Measurements from ENCODE around the gene HOXB3. TPM values are rescaled to one million over a fixed set of nuclear protein-coding genes. Genes with fewer than 3 reads are reported as not detected.

HOXB3 gene
- total RNA-seq, 2 experiments from 2014 or later: 3.0 to 3.5 TPM

DNA sequence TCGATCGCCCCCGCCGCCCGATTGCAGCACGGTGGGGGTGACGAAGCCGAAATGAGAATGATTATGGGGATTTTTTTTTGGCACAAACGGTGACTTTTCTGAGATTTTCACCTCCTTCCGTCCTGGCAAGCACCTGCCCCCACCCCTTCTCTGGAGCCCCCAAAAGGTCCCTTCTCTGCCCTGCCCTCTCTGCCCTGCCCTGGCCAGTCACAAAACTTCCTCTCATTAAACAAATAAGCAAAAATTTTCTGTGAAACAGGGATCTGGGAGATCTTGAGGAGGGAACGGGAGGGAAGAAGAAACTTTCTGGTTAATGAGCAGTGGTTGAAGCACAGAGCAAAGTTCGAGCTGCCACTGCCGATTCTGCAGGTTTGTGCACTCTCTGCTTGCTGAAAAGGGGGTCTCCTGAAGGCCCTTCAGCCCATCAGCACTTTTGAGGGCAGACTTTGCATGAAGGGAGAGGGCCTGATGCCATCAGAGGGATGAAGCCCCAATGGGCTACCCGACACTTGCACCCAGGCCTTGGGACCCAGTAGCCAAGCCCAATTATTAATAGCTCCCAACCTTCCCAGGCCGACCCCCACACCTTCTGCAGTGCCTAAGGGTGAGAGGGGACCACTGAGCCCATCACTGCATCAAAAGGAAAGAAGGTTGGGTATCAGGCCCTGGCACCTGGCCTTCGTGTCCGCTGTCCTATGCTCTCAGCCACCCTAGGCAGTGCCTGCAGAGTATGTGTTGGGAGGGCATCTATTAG lies 26.1 kb upstream of the HOXB3 start:
- ChIA-PET POLR2A (interaction anchor here (0.5 to 0.6 kb wide), 2 partner anchors 21 to 299 kb away, joined by 3 to 8 read pairs; no protein-coding TSS in a partner anchor), CTCF (interaction anchor here (0.6 to 1.3 kb wide), 7 partner anchors 10 to 353 kb away, joined by 3 to 5 read pairs (median 3); partner anchors contain the start of gene HOXB9)

DNA sequence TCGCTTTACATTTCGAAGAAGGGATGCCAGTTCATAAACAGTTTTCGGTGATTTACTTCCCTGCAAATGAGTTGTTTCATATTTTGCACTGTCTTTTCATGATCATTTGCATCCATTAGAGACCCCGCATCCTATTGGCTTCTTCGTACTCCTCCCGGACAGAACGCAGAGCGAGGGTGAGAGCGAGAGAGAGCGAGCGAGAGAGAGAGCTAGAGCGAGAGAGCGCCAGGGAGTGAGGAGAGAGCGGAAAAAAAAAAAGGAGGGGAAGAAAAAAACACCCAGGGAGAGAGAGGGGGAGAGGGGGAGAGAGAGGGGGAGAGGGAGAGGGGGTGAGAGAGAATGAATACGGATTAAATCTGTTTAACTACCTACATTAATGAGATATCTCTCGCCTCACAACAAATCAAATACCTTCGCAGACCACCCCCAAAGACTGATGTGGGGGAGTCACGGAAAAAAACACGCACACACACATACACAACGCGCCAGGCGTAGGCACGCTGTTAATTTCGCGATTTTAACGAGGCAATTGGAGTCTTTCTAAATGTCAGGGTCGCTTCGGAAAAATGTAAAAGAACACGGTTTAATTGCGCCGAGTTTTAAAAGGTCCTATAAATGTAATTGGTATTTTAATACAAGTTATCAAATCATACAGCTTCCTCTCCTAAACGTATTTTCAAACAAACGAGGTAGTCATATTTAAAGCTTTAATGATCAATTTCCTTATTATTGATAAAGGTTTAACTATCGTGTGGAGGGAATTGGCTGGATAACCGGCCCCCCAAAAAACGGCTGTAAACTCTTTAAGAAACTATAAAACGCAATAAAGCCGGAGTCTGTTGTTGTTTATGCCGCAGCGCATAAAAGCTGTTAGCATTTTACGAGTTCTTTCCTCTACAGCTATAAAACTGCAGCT lies 25.3 kb upstream of the HOXB3 start, which contains the start of gene HOXB8:
Gene HOXB8, minus strand, starts transcription at position 246 of the 916 bp plus-strand sequence. CDS start 588 bp downstream, outside the sequence.
- CTCF ChIA-PET: interaction anchor here (0.6 to 1.6 kb wide), 13 partner anchors 10 to 540 kb away, joined by 3 to 6 read pairs (median 4); partner anchors contain the start of genes HOXB5 and HOXB9
- POLR2A ChIA-PET: interaction anchor here (0.5 to 0.6 kb wide), 2 partner anchors 20 to 299 kb away, joined by 3 to 8 read pairs; no protein-coding TSS in a partner anchor

DNA sequence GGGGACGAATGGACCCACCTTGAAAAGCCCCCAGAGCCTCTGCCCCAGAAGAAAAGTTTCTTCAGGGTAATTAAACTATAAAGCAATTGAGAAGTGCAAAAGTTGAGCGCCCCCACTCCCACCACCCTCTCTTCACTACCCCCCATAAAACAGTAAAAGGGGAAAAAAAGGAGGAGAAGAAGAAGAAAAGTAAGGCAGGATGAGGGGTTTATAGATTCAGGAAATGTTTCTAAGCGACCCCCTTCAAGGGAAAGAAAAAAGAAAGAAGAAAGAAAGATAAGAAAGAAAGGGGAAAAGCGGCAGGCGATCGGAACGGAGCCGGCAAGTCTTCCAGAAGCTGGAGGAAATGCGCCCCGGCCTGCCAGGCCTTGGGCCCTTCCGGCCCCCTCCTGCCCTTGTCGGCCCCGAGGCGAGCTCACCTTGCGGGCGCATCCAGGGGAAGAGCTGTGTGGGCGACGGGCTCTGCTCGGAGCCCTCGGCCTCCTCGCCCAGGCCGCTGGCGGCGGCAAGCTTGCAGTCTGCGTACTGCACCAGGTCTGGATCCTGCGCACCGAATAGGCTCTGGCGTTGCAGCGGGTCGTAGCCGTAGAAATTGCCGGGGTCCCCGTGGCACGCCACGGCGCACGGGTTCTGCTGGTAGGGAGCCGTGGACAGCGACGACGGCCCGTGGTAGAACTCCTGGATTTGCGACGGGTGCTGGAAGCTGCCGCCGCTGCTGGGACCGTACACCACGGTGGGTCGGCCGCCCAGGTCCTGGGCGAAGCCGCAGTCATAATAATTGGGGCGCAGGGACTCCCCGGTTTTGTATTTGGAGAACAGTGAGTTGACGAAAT lies 24.0 kb upstream of the HOXB3 start:
- CTCF ChIA-PET: interaction anchor here (0.5 to 1.6 kb wide), 8 partner anchors 11 to 613 kb away, joined by 3 to 6 read pairs (median 4); partner anchors contain the start of genes HOXB3 and HOXB9
- POLR2A ChIA-PET: interaction anchor here (2.2 kb wide), 1 partner anchor 12 kb away, joined by 7 read pairs; the partner anchor contains the start of gene HOXB9

DNA sequence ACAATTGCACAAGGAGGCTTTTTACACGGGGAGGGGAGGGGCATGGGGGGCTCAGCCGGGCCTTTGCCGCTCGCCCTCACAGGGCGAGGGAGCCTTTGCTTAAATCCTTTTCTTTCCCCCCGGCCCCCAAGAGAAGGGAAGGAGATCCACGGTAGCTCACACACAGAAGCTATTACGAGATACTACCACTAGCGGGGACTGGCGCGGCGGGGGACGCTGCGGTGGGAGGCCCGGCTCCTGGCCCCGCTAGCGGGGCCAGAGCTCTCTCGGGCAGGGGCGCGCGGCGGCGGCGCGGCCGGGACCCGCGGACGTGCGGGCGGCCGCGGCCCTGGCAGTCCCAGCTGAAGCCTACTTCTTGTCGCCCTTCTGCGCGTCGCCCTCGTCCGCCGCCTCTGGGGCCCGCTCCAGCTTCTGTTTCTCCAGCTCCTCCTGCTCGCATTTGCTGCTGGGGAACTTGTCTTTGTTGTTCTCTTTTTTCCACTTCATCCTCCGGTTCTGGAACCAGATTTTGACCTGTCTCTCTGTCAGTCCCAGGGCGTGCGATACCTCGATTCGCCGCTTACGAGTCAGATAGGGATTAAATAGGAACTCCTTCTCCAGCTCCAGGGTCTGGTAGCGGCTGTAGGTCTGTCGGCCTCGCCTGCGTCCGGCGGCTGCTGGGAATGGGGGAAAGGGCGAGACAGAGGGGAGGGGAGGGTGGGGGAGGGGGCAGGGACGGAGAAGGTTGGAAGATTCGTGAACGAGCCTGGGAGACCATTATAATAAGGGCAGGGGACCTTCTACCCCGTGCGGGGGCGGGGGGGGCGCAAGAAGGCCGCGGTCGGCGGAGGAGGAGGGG lies 23.0 kb upstream of the HOXB3 start:
- POLR2A ChIA-PET: interaction anchor here (0.6 to 2.2 kb wide), 2 partner anchors 13 to 67 kb away, joined by 3 to 7 read pairs; partner anchors contain the start of gene HOXB9
- CTCF ChIA-PET: interaction anchor here (0.6 to 1.1 kb wide), 9 partner anchors 11 to 261 kb away, joined by 3 to 4 read pairs (median 3); partner anchors contain the start of gene HOXB9

DNA sequence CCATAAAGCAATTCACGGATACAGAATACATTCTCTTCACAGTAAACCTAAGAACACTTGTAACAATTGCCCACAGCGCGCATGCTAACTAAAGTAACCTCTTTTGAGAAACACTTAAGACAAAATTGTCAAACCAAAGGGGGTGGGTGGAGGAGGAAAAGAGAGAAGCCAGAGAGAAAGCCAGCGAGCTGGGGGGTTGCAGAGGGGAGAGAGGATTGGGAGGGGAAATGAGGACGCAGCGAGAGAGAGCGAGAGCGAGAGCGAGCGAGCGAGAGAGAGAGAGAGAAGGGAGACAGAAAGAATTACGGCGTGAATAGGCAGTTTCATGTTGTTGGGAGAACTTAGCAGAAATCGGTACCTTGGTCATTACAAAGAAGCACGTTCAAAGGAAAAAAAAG lies 22.4 kb upstream of the HOXB3 start:
- POLR2A ChIA-PET: interaction anchor here (0.6 to 2.2 kb wide), 2 partner anchors 13 to 66 kb away, joined by 3 to 7 read pairs; partner anchors contain the start of gene HOXB9
- CTCF ChIA-PET: interaction anchor here (0.8 to 1.1 kb wide), 7 partner anchors 11 to 260 kb away, joined by 3 to 4 read pairs (median 3); partner anchors contain the start of gene HOXB9

DNA sequence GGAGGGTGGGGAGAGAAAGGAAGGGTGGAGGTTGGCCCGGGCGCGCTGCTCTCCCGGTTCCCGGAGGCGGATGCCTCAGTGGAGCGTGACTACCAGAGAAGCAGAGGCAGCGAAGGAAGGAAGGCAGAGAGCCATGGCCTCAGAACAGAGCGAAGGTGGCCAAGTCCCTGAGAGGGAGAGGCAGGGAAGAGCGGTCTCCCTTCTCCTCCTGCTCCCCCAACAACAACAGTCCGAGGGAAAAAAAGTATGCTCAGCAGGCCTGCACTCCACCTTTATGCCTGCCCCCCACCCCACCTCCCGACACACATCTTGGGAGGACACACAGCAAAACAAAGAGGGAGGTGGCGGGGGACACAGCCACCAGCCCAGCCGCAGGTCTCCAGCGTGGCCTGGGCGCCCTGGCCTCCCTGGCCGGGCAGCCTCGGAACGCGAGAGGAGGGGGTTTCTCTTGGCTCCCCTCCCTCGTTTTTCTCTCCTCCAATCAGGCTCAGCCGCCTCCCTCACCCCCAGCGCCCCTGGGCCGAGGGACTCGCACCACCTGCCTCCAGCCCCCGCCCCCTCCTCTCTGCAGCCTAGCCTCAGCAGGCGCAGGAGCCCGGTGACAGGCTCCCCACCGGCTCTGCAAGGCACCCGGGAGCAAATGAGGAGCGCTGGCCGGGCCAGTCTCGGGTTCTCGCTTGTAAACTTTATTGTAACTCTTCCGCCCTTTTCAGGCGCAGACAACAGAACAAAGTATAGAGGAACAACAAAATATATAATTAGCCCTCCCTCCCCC lies 21.8 kb upstream of the HOXB3 start:
- POLR2A ChIA-PET: no interaction called here
- CTCF ChIA-PET: interaction anchor here (1.1 kb wide), 1 partner anchor 14 kb away, joined by 4 read pairs; the partner anchor contains the start of gene HOXB9

DNA sequence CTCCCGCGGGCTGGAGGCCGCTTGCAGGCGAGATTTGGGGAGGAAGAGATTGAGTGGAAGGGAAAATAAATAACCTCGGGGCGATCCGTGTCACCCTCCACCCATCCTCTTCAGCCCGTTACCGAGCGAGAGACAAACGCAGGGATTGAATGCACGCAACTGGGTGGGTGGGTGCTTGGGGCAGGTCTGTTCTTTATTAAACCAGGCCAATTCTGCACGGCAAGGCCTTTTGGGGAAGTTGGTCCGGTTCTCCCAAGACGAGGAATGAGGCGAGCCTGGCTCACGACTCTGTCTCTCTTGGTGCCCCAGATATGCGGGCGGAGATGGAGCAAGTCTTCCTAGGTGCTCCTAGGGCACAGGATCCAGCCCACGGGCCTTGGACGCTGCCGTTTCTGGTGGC lies 21.2 kb upstream of the HOXB3 start:
- POLR2A ChIA-PET: no interaction called here

DNA sequence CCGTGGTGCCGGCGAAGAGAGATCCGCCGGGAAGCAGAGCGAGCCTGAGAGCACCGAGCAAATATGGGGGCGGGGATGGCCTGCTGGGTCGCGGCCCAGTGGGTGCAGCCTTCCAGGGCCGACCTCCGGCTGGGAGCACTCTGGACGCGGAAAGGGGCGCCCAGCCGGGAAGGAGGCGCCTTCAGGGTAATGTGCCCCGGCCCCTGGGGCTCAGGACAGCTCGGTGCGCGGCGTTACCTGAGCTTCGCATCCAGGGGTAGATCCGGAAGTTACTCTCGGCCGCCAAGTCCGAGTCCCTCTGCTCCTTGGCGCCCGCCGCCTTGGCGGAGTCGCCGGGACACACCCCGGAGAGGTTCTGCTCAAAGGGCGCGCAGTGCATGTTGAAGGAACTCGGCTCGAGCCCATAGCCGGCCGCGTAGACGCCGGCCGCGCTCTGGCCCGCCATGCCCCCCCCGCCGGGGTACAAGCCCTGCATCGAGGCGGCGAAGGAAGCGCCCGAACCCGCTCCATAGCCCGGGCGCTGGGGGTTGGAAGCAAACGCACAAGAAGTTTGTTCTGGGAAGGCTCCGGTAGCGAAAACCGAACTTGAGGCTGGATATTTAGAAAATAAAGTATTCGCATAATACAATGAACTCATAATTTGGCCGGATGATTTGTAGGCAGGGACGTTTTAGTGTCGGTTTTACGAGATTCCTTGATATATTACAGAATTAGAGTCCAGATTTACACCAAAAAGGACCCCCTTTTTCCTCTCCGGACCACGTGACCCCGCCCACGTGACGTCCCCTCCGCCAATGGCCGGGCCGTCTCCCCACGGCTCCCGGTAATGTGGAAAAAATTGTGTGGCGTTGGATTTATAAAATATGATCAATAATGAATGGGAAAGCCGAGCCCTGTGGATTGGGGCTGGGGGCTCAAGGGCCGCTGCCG lies 20.5 kb upstream of the HOXB3 start, which contains the start of gene HOXB7:
Gene HOXB7, minus strand, starts transcription at position 736 of the 930 bp plus-strand sequence. Its CDS starts 99 bp downstream, at position 637.
- CTCF ChIA-PET: interaction anchor here (0.6 to 3.6 kb wide), 6 partner anchors 8 to 111 kb away, joined by 3 to 24 read pairs (median 6); partner anchors contain the start of gene HOXB5
- POLR2A ChIA-PET: interaction anchor here (0.6 kb wide), 2 partner anchors 228 to 534 kb away, joined by 4 to 12 read pairs; no protein-coding TSS in a partner anchor

More for the DNA sequence above, 21.2 kb upstream of the HOXB3 start:
- CTCF ChIA-PET: no interaction called here

DNA sequence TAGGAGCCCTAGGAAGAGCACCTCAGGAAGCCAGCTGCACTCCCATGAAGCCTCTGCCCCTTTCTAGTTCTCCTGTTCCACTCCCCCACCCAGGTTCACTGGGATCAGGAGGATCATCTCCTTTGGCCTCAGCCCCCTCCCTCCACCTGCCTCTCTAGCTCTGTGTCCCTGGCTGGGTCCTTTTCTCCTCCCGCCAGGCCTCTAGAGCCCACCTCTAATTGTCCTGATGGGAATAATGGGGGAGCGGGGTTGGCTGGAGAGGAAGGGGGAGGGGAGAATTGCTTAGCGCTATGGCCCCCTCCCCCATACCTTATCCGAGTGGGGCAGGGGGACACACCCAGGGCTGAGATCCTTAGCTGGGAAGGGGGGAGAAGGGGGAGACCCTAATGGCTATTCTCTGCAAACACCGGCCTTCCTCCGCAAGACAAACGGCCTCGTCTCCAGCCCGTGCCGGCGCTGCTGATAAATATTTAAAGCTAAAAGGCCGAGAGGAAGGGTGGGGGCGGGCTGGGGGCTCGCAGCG lies 19.8 kb upstream of the HOXB3 start:
- ChIA-PET POLR2A (interaction anchor here (0.6 to 1.1 kb wide), 4 partner anchors 15 to 533 kb away, joined by 3 to 12 read pairs (median 4); no protein-coding TSS in a partner anchor), CTCF (interaction anchor here (0.6 to 3.6 kb wide), 6 partner anchors 8 to 112 kb away, joined by 3 to 24 read pairs (median 6); partner anchors contain the start of gene HOXB5)

DNA sequence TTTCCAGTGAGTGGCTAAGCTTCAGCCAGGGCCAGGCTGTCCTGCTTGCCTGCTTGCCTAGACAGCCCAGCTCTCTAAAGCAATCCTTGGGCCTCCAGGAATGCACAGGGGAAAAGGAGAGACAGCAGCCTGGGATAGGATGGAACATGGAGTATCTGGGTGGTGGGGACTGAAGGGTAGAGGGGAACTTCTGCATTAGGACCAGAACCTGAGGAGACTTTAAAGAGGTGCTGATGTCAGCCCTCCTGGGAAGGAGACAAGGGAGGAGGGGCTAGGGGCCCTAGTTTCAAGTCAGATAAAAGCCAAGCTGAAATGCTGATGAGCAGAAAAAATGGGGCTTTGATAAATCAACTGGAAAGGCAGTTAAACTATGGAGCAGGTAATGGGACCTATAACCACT lies 19.0 kb upstream of the HOXB3 start:
- ChIA-PET POLR2A (interaction anchor here (0.6 to 1.1 kb wide), 2 partner anchors 16 to 64 kb away, joined by 3 to 5 read pairs; no protein-coding TSS in a partner anchor), CTCF (interaction anchor here (0.9 to 3.6 kb wide), 6 partner anchors 8 to 584 kb away, joined by 3 to 24 read pairs (median 6); partner anchors contain the start of gene HOXB5)

DNA sequence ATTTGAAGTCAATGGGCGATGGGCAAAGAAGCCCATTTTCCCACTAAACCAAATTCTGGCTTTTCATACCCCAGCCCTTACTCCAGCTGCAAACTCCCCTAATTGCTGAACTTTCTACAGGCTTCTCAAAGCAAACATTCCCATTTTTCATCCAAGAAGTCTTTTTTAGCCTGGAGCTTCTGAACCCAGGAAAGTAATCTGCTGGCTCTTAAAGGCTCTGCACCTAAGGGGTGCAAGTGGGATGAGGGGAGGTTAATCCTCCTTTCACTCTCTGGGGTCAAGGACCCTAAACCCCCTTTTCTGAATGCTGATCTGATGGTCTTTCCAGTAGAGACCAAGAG lies 18.4 kb upstream of the HOXB3 start:
- POLR2A ChIA-PET: no interaction called here
- CTCF ChIA-PET: interaction anchor here (0.6 to 3.6 kb wide), 4 partner anchors 12 to 583 kb away, joined by 3 to 24 read pairs (median 4); partner anchors contain the start of gene HOXB5

DNA sequence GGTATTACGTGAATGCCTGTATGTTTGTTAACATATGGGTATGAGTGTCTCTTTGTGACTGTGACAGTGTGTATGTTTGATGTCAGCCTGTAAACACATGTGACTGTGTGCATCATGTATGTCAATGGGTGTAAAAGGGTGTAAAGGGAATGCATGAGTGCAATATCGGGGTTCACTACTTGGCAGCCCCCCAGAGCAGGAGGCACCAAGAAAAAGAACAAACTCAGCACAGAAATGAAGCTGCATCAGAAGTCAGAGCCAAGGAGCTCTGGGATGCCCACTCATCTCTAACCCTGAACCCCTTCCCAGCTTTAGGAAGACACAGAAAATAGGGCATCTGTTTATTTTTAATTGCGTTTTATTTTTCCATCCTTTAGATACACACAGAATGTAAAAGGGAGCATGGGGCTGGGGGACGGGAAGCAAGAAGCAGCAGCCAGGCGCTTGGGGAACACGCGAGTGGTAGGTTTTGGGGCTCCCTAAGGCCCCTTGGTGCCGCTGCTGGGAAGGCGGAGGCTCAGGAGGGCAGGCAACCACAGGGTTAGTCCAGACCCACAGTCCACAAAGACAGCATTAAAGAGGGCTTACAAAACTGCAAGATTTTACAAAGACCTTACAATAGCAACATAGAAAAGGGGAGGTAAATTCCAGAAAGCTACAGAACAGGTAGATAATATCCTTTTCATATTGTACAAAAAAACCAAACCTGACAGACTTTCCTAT lies 17.0 kb upstream of the HOXB3 start:
- ChIA-PET CTCF (interaction anchor here (3.6 kb wide), 1 partner anchor 13 kb away, joined by 24 read pairs; the partner anchor contains the start of gene HOXB5), POLR2A (no interaction called here)

DNA sequence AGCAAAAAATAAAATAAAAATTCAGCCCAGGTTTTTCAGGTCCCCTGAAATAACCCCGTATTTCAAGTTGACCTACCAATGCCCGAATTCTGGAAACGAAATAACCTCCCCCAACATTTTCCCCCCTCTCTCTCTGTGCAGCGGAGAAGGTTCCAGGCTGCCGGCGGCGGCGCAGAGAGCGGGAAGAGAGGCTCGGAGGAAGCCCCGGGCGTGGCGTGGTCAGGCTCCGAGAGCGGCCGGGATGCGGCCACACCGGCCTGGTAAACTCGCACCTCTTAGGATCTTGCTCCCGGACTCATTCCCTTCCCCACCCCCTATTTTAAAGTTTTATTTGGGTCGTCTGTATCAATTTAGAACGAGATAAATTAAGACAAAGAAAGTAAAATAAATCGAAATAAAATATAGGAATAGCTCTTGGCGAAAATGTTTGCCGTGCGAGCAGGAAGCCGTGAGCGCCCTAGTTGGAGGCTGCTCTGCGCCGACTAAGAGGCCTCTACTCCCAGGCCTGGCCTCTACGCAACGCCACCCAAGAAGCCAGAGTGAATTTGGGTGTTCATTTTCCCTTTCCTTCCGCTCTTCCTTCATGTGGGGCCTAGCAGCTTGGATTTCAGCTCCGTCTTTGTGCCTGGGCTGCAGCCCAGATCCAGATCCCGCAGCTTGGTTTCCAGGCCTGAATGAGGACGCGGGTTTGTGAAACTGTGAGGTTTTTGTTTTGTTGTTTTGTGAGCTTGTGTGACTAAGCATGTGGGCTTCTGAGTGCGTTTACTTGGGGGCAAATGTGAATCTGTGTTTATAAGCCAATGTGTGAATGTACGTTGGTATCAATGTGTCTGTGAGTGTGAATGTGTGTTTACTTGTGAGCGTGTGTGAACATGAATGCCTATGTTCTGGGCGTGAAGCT lies 16.2 kb upstream of the HOXB3 start:
- CTCF ChIA-PET: no interaction called here
- POLR2A ChIA-PET: no interaction called here
